Esophagus muscularis mucosa (tissue), 3 donors: ENCODE results near the gene PRSS53.

Experiments used
- POLR2A ChIP-seq: fragments of 450-650 bp; IDR thresholded peaks from one replicate; pipeline ENCODE4 v1.6.1; 2017; ENCODE audit warnings: antibody characterized with exemption, moderate library complexity, mild to moderate bottlenecking, low read depth
- TF ChIP-seq, protein P1 (sequence below), 3 experiments: fragments of 200-600 bp in 2 of 3; fragments of 450-650 bp in 1 of 3; sonication (generic) in 2 of 3; IDR thresholded peaks; one replicate each; pipeline ENCODE4 v1.5.1; 2017 to 2019; ENCODE audit warnings: antibody characterized with exemption in 3 of 3, mild to moderate bottlenecking in 2 of 3, moderate library complexity in 1 of 3

DNA sequence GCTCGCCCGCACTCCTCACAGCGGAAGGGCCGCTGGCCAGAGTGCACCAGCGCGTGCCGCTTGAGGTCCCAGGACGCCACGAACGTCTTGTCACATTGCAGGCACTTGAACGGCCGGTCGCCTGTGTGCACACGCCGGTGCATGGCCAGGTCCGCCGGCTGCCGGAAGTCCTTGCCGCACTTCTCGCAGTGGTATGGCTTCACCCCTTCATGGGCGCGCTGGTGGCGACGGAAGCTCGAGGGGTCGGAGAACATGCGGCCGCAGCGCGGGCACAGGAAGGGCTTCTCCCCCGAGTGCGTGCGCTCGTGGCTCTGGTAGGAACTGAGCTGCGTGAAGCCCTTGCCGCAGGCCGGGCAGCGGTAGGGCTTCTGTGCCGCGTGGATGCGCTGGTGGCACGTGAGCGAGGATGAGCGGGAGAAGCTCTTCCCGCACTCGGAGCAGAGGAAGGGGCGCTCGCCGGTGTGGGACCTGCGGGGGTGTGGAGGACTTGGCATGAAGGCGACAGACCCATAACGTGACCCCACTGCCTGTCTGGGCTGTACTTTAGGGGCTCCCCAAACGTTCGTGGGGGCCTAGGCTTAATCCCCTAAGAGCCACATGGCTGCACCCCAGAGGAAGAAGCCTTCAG is 26.8 kb downstream of the PRSS53 start:
- no peak for TF ChIP-seq POLR2A
- TF ChIP-seq, protein P1, sequence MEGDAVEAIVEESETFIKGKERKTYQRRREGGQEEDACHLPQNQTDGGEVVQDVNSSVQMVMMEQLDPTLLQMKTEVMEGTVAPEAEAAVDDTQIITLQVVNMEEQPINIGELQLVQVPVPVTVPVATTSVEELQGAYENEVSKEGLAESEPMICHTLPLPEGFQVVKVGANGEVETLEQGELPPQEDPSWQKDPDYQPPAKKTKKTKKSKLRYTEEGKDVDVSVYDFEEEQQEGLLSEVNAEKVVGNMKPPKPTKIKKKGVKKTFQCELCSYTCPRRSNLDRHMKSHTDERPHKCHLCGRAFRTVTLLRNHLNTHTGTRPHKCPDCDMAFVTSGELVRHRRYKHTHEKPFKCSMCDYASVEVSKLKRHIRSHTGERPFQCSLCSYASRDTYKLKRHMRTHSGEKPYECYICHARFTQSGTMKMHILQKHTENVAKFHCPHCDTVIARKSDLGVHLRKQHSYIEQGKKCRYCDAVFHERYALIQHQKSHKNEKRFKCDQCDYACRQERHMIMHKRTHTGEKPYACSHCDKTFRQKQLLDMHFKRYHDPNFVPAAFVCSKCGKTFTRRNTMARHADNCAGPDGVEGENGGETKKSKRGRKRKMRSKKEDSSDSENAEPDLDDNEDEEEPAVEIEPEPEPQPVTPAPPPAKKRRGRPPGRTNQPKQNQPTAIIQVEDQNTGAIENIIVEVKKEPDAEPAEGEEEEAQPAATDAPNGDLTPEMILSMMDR (IDR thresholded peaks at IDR 0.05) = no peak
